HEK293 (cell line): ENCODE measurements around the gene FZD1.

Source experiments
- CTCF ChIA-PET: fragments of 350-600 bp; formaldehyde crosslinking; extraction: SDS; loops from one replicate; lab custom pipeline; 2021; ENCODE audit warnings: antibody characterized with exemption; lab: Yijun Ruan, JAX
- POLR2A ChIA-PET: fragments of 300-600 bp; formaldehyde crosslinking; extraction: SDS; loops from one replicate; lab custom pipeline; 2020; ENCODE audit warnings: antibody characterized with exemption, inconsistent platforms; lab: Yijun Ruan, JAX
- H3K27ac ChIP-seq: fragments of 200-500 bp; sonication (Bioruptor generic); 2 replicates; pipeline ENCODE4 v1.5.1; 2014; ENCODE audit warnings: low read depth, low read length, control low read depth, inconsistent platforms; ENCODE audit errors: extremely low read depth
- H3K36me3 ChIP-seq, 2 experiments: fragments of 200-500 bp in 1 of 2; sonication (Bioruptor generic) in 1 of 2; 1 replicate in 1 of 2; 2 replicates in 1 of 2; pipeline ENCODE4 v1.5.1; 2014 to 2017; ENCODE audit warnings: inconsistent platforms in 2 of 2, low read length in 2 of 2; ENCODE audit not compliant: control insufficient read depth in 2 of 2, insufficient read depth in 1 of 2
- H3K4me1 ChIP-seq: fragments of 200-500 bp; sonication (Bioruptor generic); 2 replicates; pipeline ENCODE4 v1.5.1; 2014; ENCODE audit warnings: mild to moderate bottlenecking, low read length, inconsistent platforms; ENCODE audit not compliant: control insufficient read depth, insufficient read depth
- H3K4me3 ChIP-seq: 2 replicates; pipeline ENCODE4 v1.5.1; 2011; ENCODE audit warnings: low read depth, mild to moderate bottlenecking, control low read depth, low read length, moderate library complexity
- H3K9me3 ChIP-seq: fragments of 200-500 bp; sonication (Bioruptor generic); 2 replicates; pipeline ENCODE4 v1.5.1; 2014; ENCODE audit warnings: low read depth, low read length, inconsistent platforms; ENCODE audit not compliant: control insufficient read depth, insufficient read depth
- AEBP2 ChIP-seq: fragments of 450-650 bp; formaldehyde crosslinking; IDR thresholded peaks from 2 replicates; pipeline ENCODE4 v1.5.1; 2016; ENCODE audit warnings: missing biosample characterization, missing genetic modification characterization, borderline replicate concordance
- BCL11A ChIP-seq: fragments of 450-650 bp; formaldehyde crosslinking; IDR thresholded peaks from 2 replicates; pipeline ENCODE4 v1.5.1; 2016; ENCODE audit warnings: low read depth, missing biosample characterization, missing genetic modification characterization
- GFI1B ChIP-seq: fragments of 450-650 bp; formaldehyde crosslinking; IDR thresholded peaks from 2 replicates; pipeline ENCODE4 v1.5.1; 2016; ENCODE audit warnings: missing biosample characterization, missing genetic modification characterization
- KLF1 ChIP-seq: fragments of 450-650 bp; formaldehyde crosslinking; IDR thresholded peaks from 2 replicates; pipeline ENCODE4 v1.5.1; 2016; ENCODE audit warnings: missing biosample characterization, missing genetic modification characterization
- PRDM1 ChIP-seq: fragments of 450-650 bp; formaldehyde crosslinking; IDR thresholded peaks from 2 replicates; pipeline ENCODE4; 2016; ENCODE audit warnings: missing biosample characterization, missing genetic modification characterization
- REPIN1 ChIP-seq: fragments of 450-650 bp; formaldehyde crosslinking; IDR thresholded peaks from 2 replicates; pipeline ENCODE4 v1.5.1; 2017; ENCODE audit warnings: missing biosample characterization, missing genetic modification characterization, low read depth
- SCRT1 ChIP-seq: fragments of 450-650 bp; formaldehyde crosslinking; IDR thresholded peaks from 2 replicates; pipeline ENCODE4 v1.5.1; 2016; ENCODE audit warnings: missing biosample characterization, missing genetic modification characterization, borderline replicate concordance
- YY2 ChIP-seq: fragments of 450-650 bp; formaldehyde crosslinking; IDR thresholded peaks from 2 replicates; pipeline ENCODE4 v1.5.1; 2016; ENCODE audit warnings: missing biosample characterization, missing genetic modification characterization
- ZBTB1 ChIP-seq: fragments of 450-650 bp; formaldehyde crosslinking; IDR thresholded peaks from 2 replicates; pipeline ENCODE4 v1.5.1; 2016; ENCODE audit warnings: missing biosample characterization, missing genetic modification characterization
- ZNF174 ChIP-seq: fragments of 450-650 bp; formaldehyde crosslinking; IDR thresholded peaks from 2 replicates; pipeline ENCODE4 v1.5.0; 2017; ENCODE audit warnings: missing biosample characterization, mild to moderate bottlenecking, missing genetic modification characterization
- ZNF2 ChIP-seq: fragments of 450-650 bp; formaldehyde crosslinking; IDR thresholded peaks from 2 replicates; pipeline ENCODE4 v1.5.1; 2016; ENCODE audit warnings: missing biosample characterization, missing genetic modification characterization
- ZNF211 ChIP-seq: fragments of 450-650 bp; formaldehyde crosslinking; IDR thresholded peaks from 2 replicates; pipeline ENCODE4 v1.5.1; 2016; ENCODE audit warnings: low read depth, missing biosample characterization, missing genetic modification characterization
- ZNF23 ChIP-seq: fragments of 450-650 bp; formaldehyde crosslinking; IDR thresholded peaks from 2 replicates; pipeline ENCODE4 v1.5.1; 2016; ENCODE audit warnings: missing biosample characterization, missing genetic modification characterization, borderline replicate concordance
- ZNF549 ChIP-seq: fragments of 450-650 bp; IDR thresholded peaks from 2 replicates; pipeline ENCODE4 v1.5.1; 2018; ENCODE audit warnings: missing biosample characterization, missing genetic modification characterization, mild to moderate bottlenecking, inconsistent platforms, moderate library complexity
- ZNF600 ChIP-seq: fragments of 450-650 bp; formaldehyde crosslinking; IDR thresholded peaks from 2 replicates; pipeline ENCODE4 v1.5.1; 2016; ENCODE audit warnings: missing biosample characterization, missing genetic modification characterization
- ZNF610 ChIP-seq: fragments of 450-650 bp; formaldehyde crosslinking; IDR thresholded peaks from 2 replicates; pipeline ENCODE4 v1.5.1; 2016; ENCODE audit warnings: missing biosample characterization, missing genetic modification characterization, borderline replicate concordance
- ZNF707 ChIP-seq: fragments of 450-650 bp; formaldehyde crosslinking; IDR thresholded peaks from 2 replicates; pipeline ENCODE4 v1.5.1; 2016; ENCODE audit warnings: missing biosample characterization, missing genetic modification characterization
- ZNF747 ChIP-seq: fragments of 450-650 bp; formaldehyde crosslinking; IDR thresholded peaks from 2 replicates; pipeline ENCODE4 v1.5.1; 2016; ENCODE audit warnings: missing biosample characterization, missing genetic modification characterization
- ZNF785 ChIP-seq: fragments of 450-650 bp; formaldehyde crosslinking; IDR thresholded peaks from 2 replicates; pipeline ENCODE4 v1.5.1; 2016; ENCODE audit warnings: missing biosample characterization, missing genetic modification characterization
- ZNF830 ChIP-seq: fragments of 450-650 bp; IDR thresholded peaks from 2 replicates; pipeline ENCODE4 v1.5.0; 2018; ENCODE audit warnings: missing biosample characterization, missing genetic modification characterization, low read depth, mild to moderate bottlenecking, moderate library complexity
- TF ChIP-seq, protein P1 (sequence below): fragments of 450-650 bp; formaldehyde crosslinking; IDR thresholded peaks from 2 replicates; pipeline ENCODE4 v1.5.1; 2016; ENCODE audit warnings: missing biosample characterization, missing genetic modification characterization
- TF ChIP-seq, protein P2 (sequence below): fragments of 450-650 bp; formaldehyde crosslinking; IDR thresholded peaks from 2 replicates; pipeline ENCODE4 v1.5.1; 2016; ENCODE audit warnings: missing biosample characterization, missing genetic modification characterization

The FZD1 gene

GRCh38 chr7:91248996-91249395 is 15.2 kb upstream of the FZD1 start:
- no peaks in the 10 kb centered on the region for H3K4me1 ChIP-seq
- no peaks in the 10 kb centered on the region for H3K9me3 ChIP-seq
- no peak overlapping the region for H3K27ac ChIP-seq
- ChIA-PET POLR2A (no interaction called here), CTCF (interaction anchor here (0.6 kb wide), 1 partner anchor 26 kb away, joined by 3 read pairs; no protein-coding TSS in a partner anchor)
- H3K4me3 ChIP-seq = no peak overlapping the region
- H3K36me3 ChIP-seq = no peaks in the 10 kb centered on the region
- TF ChIP-seq KLF1 (tag by site-specific recombination) = no peak
- no peak for TF ChIP-seq GFI1B
- no peak for TF ChIP-seq ZNF211 (tag by site-specific recombination)
- no peak for TF ChIP-seq REPIN1 (tag by site-specific recombination)
- TF ChIP-seq ZNF785 = no peak
- TF ChIP-seq, protein P1, sequence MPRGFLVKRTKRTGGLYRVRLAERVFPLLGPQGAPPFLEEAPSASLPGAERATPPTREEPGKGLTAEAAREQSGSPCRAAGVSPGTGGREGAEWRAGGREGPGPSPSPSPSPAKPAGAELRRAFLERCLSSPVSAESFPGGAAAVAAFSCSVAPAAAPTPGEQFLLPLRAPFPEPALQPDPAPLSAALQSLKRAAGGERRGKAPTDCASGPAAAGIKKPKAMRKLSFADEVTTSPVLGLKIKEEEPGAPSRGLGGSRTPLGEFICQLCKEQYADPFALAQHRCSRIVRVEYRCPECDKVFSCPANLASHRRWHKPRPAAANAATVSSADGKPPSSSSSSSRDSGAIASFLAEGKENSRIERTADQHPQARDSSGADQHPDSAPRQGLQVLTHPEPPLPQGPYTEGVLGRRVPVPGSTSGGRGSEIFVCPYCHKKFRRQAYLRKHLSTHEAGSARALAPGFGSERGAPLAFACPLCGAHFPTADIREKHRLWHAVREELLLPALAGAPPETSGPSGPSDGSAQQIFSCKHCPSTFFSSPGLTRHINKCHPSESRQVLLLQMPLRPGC (tag by site-specific recombination) = no peak
- TF ChIP-seq ZNF600 = no peak
- TF ChIP-seq SCRT1 (tag by site-specific recombination) = no peak
- no peak for TF ChIP-seq ZNF2

GRCh38 chr7:91249506-91250233 is 14.6 kb upstream of the FZD1 start:
- Histone ChIP-seq H3K36me3 (no peaks in the 10 kb centered on the region), H3K9me3 (no peaks in the 10 kb centered on the region), H3K27ac (no peak overlapping the region)
- no peak for TF ChIP-seq BCL11A (tag by site-specific recombination)
- TF ChIP-seq ZNF610 (tag by site-specific recombination) = no peak
- no peak for TF ChIP-seq ZNF23
- TF ChIP-seq ZNF174 = no peak
- TF ChIP-seq AEBP2 = no peak
- no peak for TF ChIP-seq YY2 (tag by site-specific recombination)
- no peak for TF ChIP-seq ZNF549 (tag by site-specific recombination)
- no peak for TF ChIP-seq ZNF830 (tag by site-specific recombination)
- no peak for TF ChIP-seq ZBTB1
- TF ChIP-seq PRDM1 (tag by site-specific recombination) = no peak
- TF ChIP-seq, protein P2, sequence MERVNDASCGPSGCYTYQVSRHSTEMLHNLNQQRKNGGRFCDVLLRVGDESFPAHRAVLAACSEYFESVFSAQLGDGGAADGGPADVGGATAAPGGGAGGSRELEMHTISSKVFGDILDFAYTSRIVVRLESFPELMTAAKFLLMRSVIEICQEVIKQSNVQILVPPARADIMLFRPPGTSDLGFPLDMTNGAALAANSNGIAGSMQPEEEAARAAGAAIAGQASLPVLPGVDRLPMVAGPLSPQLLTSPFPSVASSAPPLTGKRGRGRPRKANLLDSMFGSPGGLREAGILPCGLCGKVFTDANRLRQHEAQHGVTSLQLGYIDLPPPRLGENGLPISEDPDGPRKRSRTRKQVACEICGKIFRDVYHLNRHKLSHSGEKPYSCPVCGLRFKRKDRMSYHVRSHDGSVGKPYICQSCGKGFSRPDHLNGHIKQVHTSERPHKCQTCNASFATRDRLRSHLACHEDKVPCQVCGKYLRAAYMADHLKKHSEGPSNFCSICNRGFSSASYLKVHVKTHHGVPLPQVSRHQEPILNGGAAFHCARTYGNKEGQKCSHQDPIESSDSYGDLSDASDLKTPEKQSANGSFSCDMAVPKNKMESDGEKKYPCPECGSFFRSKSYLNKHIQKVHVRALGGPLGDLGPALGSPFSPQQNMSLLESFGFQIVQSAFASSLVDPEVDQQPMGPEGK (tag by site-specific recombination) = no peak
- TF ChIP-seq ZNF707 (tag by site-specific recombination) = no peak
- TF ChIP-seq ZNF747 (tag by site-specific recombination) = no peak
- TF ChIP-seq, all 188 proteins: peak for 0
- CTCF ChIA-PET = interaction anchor here (0.6 to 0.7 kb wide), 2 partner anchors 26 to 43 kb away, joined by 3 to 5 read pairs; no protein-coding TSS in a partner anchor
- H3K4me3 ChIP-seq = no peak overlapping the region
- H3K4me1 ChIP-seq = no peaks in the 10 kb centered on the region
- POLR2A ChIA-PET = no interaction called here
